ENCODE data around the gene NKX2-4. TPM values are rescaled to one million over a fixed set of nuclear protein-coding genes. Genes with fewer than 3 reads are reported as not detected.

The NKX2-4 gene
- total RNA-seq, 1 experiment from 2014 or later = not detected

GRCh38 chr20:21376626-21377025 is 20.7 kb downstream of the NKX2-4 start:
- Histone ChIP-seq H3K9me3 (ENCODE audit: control insufficient read depth in 1 of 2, insufficient read depth in 1 of 2, low read depth in 1 of 2, low read length in 2 of 2) (no peaks in the 10 kb centered on the region), H4K20me1 (ENCODE audit: insufficient read depth) (peaks cover 13% of the 10 kb centered on the region; the same call in 1 of the 2 replicates), H3K9me2 (ENCODE audit: insufficient read depth) (no peaks in the 10 kb centered on the region), H3K27me3 (ENCODE audit: insufficient read depth, low read length) (no peaks in the 10 kb centered on the region), H3K4me2 (ENCODE audit: low read length) (no peak overlapping the region), H3K4me1 (ENCODE audit: control insufficient read depth in 1 of 2, insufficient read depth in 2 of 2, low read length in 2 of 2) (no peaks in the 10 kb centered on the region), H3K27ac (ENCODE audit: low read depth, low read length) (no peak overlapping the region), H3K4me3 (replicated peaks in 1 of 2; ENCODE audit: low read depth in 1 of 2, low read length in 2 of 2) (no peak overlapping the region), H3K79me2 (ENCODE audit: insufficient read depth, low read length) (peaks cover 93% of the 10 kb centered on the region), H3K36me3 (ENCODE audit: control insufficient read depth in 1 of 2, insufficient read depth in 2 of 2, low read length in 2 of 2) (0 out of 4 replicates have a peak, but pooled peaks cover 0 to 3% of the 10 kb centered on the region in 2 experiments), H2AFZ (ENCODE audit: low read depth, low read length, poor library complexity, severe bottlenecking) (no peak overlapping the region), H3K9ac (ENCODE audit: low read length) (no peak overlapping the region)
- DNase-seq (ENCODE audit: low read depth, low spot score) (no peak), ATAC-seq (no peak)
- no peak for TF ChIP-seq FOSL1 (IDR thresholded peaks at IDR 0.05; ENCODE audit: low read depth)
- no peak for TF ChIP-seq POLR2A (IDR thresholded peaks at IDR 0.05; ENCODE audit: borderline replicate concordance, extremely low read depth, insufficient read depth, insufficient read length)
- no peak for TF ChIP-seq ZFX (IDR thresholded peaks at IDR 0.05)
- TF ChIP-seq EZH2 (IDR thresholded peaks at IDR 0.05) = no peak
- TF ChIP-seq TCF7L2 (IDR thresholded peaks at IDR 0.05; ENCODE audit: borderline replicate concordance, extremely low read depth, insufficient read depth, insufficient read length) = no peak
- no peak for TF ChIP-seq MAX (IDR thresholded peaks at IDR 0.05)
- TF ChIP-seq YY1 (IDR thresholded peaks at IDR 0.05; ENCODE audit: extremely low read depth, insufficient replicate concordance, low read depth, low read length) = no peak
- intact Hi-C loops (cut with micrococcal nuclease) = no loop called here
- POLR2A ChIA-PET = no interaction called here
- CTCF ChIA-PET = no interaction called here
- BruUV-seq (replicated peaks) = no TSS peak
- RAD21 ChIA-PET (ENCODE audit: low non-redundant PET in 1 of 2, low total read pairs in 2 of 2, uncharacterized antibody in 2 of 2, unreplicated experiment in 2 of 2) = no interaction called here

- H3K4me2 ChIP-seq (ENCODE audit: low read length) = no peak overlapping the region
- H3K27ac ChIP-seq (ENCODE audit: low read depth, low read length) = no peak overlapping the region
- H3K4me1 ChIP-seq (ENCODE audit: control insufficient read depth in 1 of 2, insufficient read depth in 2 of 2, low read length in 2 of 2) = no peaks in the 10 kb centered on the region
- ChIA-PET CTCF (no interaction called here), RAD21 (ENCODE audit: low non-redundant PET in 1 of 2, low total read pairs in 2 of 2, uncharacterized antibody in 2 of 2, unreplicated experiment in 2 of 2) (interaction anchor here in 1 of 2 experiments (0.6 kb wide), 1 partner anchor 21 kb away, joined by 3 read pairs; no protein-coding TSS in a partner anchor), POLR2A (interaction anchor here (0.6 kb wide), 1 partner anchor 597 kb away, joined by 5 read pairs; no protein-coding TSS in a partner anchor)
- no peak overlapping the region for H3K9ac ChIP-seq (ENCODE audit: low read length)
- peaks cover 18% of the 10 kb centered on the region; the same call in 1 of the 2 replicates for H4K20me1 ChIP-seq (ENCODE audit: insufficient read depth)
- no peaks in the 10 kb centered on the region for H3K27me3 ChIP-seq (ENCODE audit: insufficient read depth, low read length)
- no TSS peak for BruUV-seq (replicated peaks)
- H2AFZ ChIP-seq (ENCODE audit: low read depth, low read length, poor library complexity, severe bottlenecking) = no peak overlapping the region
- DNase-seq (ENCODE audit: low read depth, low spot score) = no peak
- H3K9me3 ChIP-seq (ENCODE audit: control insufficient read depth in 1 of 2, insufficient read depth in 1 of 2, low read depth in 1 of 2, low read length in 2 of 2) = no peaks in the 10 kb centered on the region
- no peak overlapping the region for H3K4me3 ChIP-seq (replicated peaks in 1 of 2; ENCODE audit: low read depth in 1 of 2, low read length in 2 of 2)
- peaks cover 87% of the 10 kb centered on the region for H3K79me2 ChIP-seq (ENCODE audit: insufficient read depth, low read length)
- no peaks in the 10 kb centered on the region for H3K9me2 ChIP-seq (ENCODE audit: insufficient read depth)
- peaks cover 6 to 9% of the 10 kb centered on the region in 2 experiments; a peak in 3 of 4 replicates for H3K36me3 ChIP-seq (ENCODE audit: control insufficient read depth in 1 of 2, insufficient read depth in 2 of 2, low read length in 2 of 2)
- no peak for ATAC-seq
- intact Hi-C loops (cut with micrococcal nuclease) = no loop called here
- TF ChIP-seq, protein P1, sequence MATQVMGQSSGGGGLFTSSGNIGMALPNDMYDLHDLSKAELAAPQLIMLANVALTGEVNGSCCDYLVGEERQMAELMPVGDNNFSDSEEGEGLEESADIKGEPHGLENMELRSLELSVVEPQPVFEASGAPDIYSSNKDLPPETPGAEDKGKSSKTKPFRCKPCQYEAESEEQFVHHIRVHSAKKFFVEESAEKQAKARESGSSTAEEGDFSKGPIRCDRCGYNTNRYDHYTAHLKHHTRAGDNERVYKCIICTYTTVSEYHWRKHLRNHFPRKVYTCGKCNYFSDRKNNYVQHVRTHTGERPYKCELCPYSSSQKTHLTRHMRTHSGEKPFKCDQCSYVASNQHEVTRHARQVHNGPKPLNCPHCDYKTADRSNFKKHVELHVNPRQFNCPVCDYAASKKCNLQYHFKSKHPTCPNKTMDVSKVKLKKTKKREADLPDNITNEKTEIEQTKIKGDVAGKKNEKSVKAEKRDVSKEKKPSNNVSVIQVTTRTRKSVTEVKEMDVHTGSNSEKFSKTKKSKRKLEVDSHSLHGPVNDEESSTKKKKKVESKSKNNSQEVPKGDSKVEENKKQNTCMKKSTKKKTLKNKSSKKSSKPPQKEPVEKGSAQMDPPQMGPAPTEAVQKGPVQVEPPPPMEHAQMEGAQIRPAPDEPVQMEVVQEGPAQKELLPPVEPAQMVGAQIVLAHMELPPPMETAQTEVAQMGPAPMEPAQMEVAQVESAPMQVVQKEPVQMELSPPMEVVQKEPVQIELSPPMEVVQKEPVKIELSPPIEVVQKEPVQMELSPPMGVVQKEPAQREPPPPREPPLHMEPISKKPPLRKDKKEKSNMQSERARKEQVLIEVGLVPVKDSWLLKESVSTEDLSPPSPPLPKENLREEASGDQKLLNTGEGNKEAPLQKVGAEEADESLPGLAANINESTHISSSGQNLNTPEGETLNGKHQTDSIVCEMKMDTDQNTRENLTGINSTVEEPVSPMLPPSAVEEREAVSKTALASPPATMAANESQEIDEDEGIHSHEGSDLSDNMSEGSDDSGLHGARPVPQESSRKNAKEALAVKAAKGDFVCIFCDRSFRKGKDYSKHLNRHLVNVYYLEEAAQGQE (IDR thresholded peaks at IDR 0.05; ENCODE audit: low read depth) = no peak
- TF ChIP-seq ZBTB33 (IDR thresholded peaks at IDR 0.05; ENCODE audit: extremely low read depth, insufficient replicate concordance, low read length) (no peak), JUND (IDR thresholded peaks at IDR 0.05) (no peak), SIN3A (IDR thresholded peaks at IDR 0.05; ENCODE audit: low read depth) (no peak), RAD21 (IDR thresholded peaks at IDR 0.05; ENCODE audit: low read depth) (no peak), FOSL1 (IDR thresholded peaks at IDR 0.05; ENCODE audit: low read depth) (no peak), ELF1 (IDR thresholded peaks at IDR 0.05; ENCODE audit: borderline replicate concordance, low read depth) (no peak), SP1 (IDR thresholded peaks at IDR 0.05; ENCODE audit: low read depth) (no peak), EZH2 (IDR thresholded peaks at IDR 0.05) (no peak), POLR2A (IDR thresholded peaks at IDR 0.05; ENCODE audit: borderline replicate concordance, extremely low read depth, insufficient read depth, insufficient read length) (no peak), CBX3 (IDR thresholded peaks at IDR 0.05; ENCODE audit: low read depth) (no peak), EGR1 (IDR thresholded peaks at IDR 0.05; ENCODE audit: low read depth) (no peak), ZFX (IDR thresholded peaks at IDR 0.05) (no peak)
These were observed 23.9 kb downstream of the NKX2-4 start for GRCh38 chr20:21373436-21373835.
